SK-N-MC (cell line): Measurements from ENCODE around the gene PPM1L.

Experiments used
- EZH2 ChIP-seq: fragments of 200-600 bp; sonication (generic); IDR thresholded peaks from one replicate; pipeline ENCODE4 v1.6.1; 2017; ENCODE audit warnings: antibody characterized with exemption
- POLR2AphosphoS5 ChIP-seq: IDR thresholded peaks from 2 replicates; pipeline ENCODE4 v1.6.1; 2012; ENCODE audit warnings: mild to moderate bottlenecking, low read depth, low read length, borderline replicate concordance

- TF ChIP-seq EZH2 (no peak), POLR2AphosphoS5 (no peak)
These were observed 114.3 kb downstream of the PPM1L start for GRCh38 chr3:160870327-160870726.
